GM20000 (cell line): ENCODE results near the gene NELFB.

ENCODE experiments used
- DNase-seq: peaks from one replicate; pipeline ENCODE4 v3.0.0; 2012; ENCODE audit warnings: low spot score
- CTCF ChIP-seq: IDR thresholded peaks from 2 replicates; pipeline ENCODE4 v1.5.1; 2012; ENCODE audit warnings: mild to moderate bottlenecking, control low read depth; ENCODE audit errors: extremely low read depth, missing control alignments

Gene NELFB

DNA sequence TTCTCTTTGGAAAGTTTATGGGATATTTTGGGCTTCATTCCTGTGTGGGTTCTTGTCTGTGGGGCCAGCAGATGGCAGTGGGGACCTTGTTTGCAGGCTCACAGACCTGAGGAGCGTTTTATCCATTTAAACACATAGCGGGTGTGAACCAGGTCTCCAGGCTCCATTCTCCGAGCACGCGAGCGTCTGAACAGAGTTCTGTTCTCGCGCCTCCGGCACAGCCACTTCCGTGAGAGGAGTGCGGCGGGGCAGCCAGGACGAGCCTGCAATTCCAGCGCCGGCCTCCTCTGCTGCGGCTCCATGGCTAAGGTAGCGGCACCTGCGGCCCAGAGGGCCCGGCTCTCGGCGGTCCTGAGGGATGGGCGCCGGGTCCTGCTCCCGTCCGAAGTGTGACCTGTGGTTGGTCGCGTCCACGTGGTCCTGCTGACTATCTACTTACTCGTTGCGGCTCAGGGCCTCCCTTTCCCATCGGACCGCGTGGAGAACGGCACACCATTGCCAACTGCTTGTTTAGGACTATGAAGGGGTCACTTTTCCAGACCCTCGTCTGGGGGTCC is 39.6 kb downstream of the NELFB start:
- no peak for TF ChIP-seq CTCF
- DNase-seq = no peak

DNA sequence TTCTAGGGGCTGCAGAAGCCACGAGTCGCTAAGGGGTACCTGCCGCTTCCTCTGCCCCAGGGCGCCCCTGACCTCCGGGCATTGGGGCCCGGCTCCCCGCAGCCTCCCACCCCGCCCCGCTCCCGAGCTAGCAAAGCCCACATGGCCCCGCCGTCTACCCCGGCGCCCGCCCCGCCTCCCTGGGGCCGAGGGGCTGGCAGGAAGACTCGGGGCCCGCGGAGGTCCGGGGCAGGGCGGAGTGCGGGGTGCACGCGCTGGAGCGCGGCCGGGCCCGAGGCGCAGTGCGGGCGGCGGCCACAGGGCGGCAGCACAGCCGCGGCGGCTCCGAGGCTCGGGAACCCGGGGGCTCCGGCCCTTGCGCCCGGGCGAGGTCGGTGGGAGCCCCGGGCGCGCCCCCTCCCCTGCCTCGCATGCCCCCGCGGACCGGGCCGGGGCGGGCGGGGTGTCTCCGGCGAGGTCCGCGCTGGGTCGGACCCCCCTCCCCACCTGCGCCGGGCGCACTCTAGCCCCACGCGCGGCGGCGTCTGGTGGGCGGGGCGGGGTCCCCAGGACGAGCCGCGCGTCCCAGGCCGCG is 40.2 kb downstream of the NELFB start:
- peak; percentile 95 for DNase-seq
- peak; percentile 94 for TF ChIP-seq CTCF

GRCh38 chr9:137295849-137296669 is 40.9 kb downstream of the NELFB start:
- TF ChIP-seq CTCF = no peak

DNA sequence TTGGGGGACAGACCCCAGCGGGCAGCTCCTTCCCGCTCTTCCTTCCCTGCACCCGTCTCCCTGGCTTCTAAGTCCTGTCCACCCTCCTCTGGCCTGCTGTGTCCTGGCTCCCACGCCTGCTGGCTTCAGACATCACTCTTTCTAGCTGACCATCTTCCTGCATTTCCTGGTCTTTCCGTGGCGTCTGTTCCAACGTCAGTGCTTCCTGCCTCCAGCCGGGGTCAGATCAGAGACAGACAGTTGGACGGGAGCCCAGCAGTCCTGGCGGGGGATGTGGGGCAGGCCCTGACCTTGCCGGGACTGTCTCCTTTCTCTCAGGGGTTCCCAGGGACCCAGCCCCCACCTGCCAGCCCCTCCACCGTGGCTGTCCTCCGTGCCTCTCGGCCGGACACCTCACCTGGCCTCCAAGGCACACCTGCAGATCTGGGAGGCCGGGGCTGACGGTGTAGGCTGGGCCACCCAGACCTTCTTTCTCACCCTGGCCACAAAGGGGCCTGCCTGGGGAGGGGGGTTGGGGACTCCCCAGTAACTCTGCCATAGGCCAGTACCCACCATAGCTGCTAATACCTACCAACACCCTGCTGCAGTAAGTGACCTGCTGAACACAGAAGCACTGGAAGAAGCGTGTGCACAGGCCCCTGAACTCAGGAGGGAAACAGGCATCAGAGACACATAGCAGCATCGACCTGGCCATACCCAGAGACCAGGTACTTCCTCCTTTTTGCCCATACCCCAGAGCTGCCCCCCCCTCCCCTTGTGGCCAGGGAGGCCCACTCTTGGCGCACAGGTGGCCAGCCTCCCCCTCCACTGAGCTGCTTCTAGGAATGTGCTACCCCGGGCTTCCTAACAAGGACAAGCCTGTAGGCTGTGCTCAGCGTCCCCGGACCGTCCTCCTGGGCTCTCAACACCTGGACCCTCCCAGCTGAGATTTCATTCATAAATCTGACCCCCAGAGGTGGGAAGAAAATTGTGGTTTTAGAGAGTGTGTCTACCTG is 41.8 kb downstream of the NELFB start:
- no peak for TF ChIP-seq CTCF
- DNase-seq = no peak

More at GRCh38 chr9:137295849-137296669, 40.9 kb downstream of the NELFB start:
- DNase-seq = no peak

DNA sequence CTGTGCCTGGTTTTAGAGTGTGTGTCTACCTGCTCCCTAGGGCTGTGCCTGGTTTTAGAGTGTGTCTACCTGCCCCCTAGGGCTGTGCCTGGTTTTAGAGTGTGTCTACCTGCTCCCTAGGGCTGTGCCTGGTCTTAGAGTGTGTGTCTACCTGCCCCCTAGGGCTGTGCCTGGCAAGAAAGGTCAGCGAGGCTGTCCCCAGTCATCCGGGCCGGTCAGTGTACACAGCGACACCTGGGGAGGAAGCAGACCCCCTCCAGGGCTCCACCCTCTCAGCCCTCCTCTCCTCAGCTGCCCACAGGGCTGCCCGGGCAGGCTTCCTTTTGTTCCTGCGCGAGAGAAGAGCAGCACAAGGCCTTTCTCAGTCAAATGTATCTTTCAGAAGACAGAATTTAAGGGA is 42.8 kb downstream of the NELFB start:
- DNase-seq = no peak
- TF ChIP-seq CTCF = no peak

GRCh38 chr9:137298401-137299202 is 43.5 kb downstream of the NELFB start:
- DNase-seq = no peak
- no peak for TF ChIP-seq CTCF
